Measurements from ENCODE around the gene ITGA8. TPM values are rescaled to one million over a fixed set of nuclear protein-coding genes. Genes with fewer than 3 reads are reported as not detected.

ITGA8 gene
- total RNA-seq, 1 experiment from 2014 or later: 0.02 TPM

- Histone ChIP-seq H4K20me1 (ENCODE audit: insufficient read depth) (no peaks in the 10 kb centered on the region), H3K9ac (ENCODE audit: low read length) (no peak overlapping the region), H3K4me3 (replicated peaks in 1 of 2; ENCODE audit: low read depth in 1 of 2, low read length in 2 of 2) (no peak overlapping the region), H3K27me3 (ENCODE audit: insufficient read depth, low read length) (peaks cover 48% of the 10 kb centered on the region), H3K9me2 (ENCODE audit: insufficient read depth) (no peaks in the 10 kb centered on the region), H3K79me2 (ENCODE audit: insufficient read depth, low read length) (no peaks in the 10 kb centered on the region), H3K27ac (ENCODE audit: low read depth, low read length) (no peak overlapping the region), H3K9me3 (ENCODE audit: control insufficient read depth in 1 of 2, insufficient read depth in 1 of 2, low read depth in 1 of 2, low read length in 2 of 2) (no peaks in the 10 kb centered on the region), H3K4me1 (ENCODE audit: control insufficient read depth in 1 of 2, insufficient read depth in 2 of 2, low read length in 2 of 2) (no peaks in the 10 kb centered on the region), H3K4me2 (ENCODE audit: low read length) (no peak overlapping the region), H2AFZ (ENCODE audit: low read depth, low read length, poor library complexity, severe bottlenecking) (no peak overlapping the region), H3K36me3 (ENCODE audit: control insufficient read depth in 1 of 2, insufficient read depth in 2 of 2, low read length in 2 of 2) (no peaks in the 10 kb centered on the region)
- no TSS peak for BruUV-seq (replicated peaks)
- intact Hi-C loops (cut with micrococcal nuclease): loop anchor here (5.0 kb wide), 2 partner anchors 139 to 234 kb away; no protein-coding TSS in a partner anchor
- no peak for ATAC-seq
- ChIA-PET CTCF (interaction anchor here (1.0 kb wide), 1 partner anchor 9 kb away, joined by 3 read pairs; no protein-coding TSS in a partner anchor), RAD21 (ENCODE audit: low non-redundant PET in 1 of 2, low total read pairs in 2 of 2, uncharacterized antibody in 2 of 2, unreplicated experiment in 2 of 2) (no interaction called here), POLR2A (no interaction called here)
- DNase-seq (ENCODE audit: low read depth, low spot score): no peak
- TF ChIP-seq, protein P1, sequence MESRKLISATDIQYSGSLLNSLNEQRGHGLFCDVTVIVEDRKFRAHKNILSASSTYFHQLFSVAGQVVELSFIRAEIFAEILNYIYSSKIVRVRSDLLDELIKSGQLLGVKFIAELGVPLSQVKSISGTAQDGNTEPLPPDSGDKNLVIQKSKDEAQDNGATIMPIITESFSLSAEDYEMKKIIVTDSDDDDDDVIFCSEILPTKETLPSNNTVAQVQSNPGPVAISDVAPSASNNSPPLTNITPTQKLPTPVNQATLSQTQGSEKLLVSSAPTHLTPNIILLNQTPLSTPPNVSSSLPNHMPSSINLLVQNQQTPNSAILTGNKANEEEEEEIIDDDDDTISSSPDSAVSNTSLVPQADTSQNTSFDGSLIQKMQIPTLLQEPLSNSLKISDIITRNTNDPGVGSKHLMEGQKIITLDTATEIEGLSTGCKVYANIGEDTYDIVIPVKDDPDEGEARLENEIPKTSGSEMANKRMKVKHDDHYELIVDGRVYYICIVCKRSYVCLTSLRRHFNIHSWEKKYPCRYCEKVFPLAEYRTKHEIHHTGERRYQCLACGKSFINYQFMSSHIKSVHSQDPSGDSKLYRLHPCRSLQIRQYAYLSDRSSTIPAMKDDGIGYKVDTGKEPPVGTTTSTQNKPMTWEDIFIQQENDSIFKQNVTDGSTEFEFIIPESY (IDR thresholded peaks at IDR 0.05; ENCODE audit: extremely low read depth, insufficient replicate concordance, low read length): no peak
- no peak for TF ChIP-seq JUND (IDR thresholded peaks at IDR 0.05)
These were observed 131.6 kb downstream of the ITGA8 start for GRCh38 chr10:15588151-15588550.

GRCh38 chr10:15587271-15587670, 132.5 kb downstream of the ITGA8 start:
- Histone ChIP-seq H3K4me2 (ENCODE audit: low read length) (no peak overlapping the region), H3K4me1 (ENCODE audit: control insufficient read depth in 1 of 2, insufficient read depth in 2 of 2, low read length in 2 of 2) (no peaks in the 10 kb centered on the region), H3K9me2 (ENCODE audit: insufficient read depth) (no peaks in the 10 kb centered on the region), H4K20me1 (ENCODE audit: insufficient read depth) (no peaks in the 10 kb centered on the region), H3K9ac (ENCODE audit: low read length) (no peak overlapping the region), H3K27me3 (ENCODE audit: insufficient read depth, low read length) (peaks cover 47% of the 10 kb centered on the region), H3K36me3 (ENCODE audit: control insufficient read depth in 1 of 2, insufficient read depth in 2 of 2, low read length in 2 of 2) (no peaks in the 10 kb centered on the region), H3K9me3 (ENCODE audit: control insufficient read depth in 1 of 2, insufficient read depth in 1 of 2, low read depth in 1 of 2, low read length in 2 of 2) (no peaks in the 10 kb centered on the region), H2AFZ (ENCODE audit: low read depth, low read length, poor library complexity, severe bottlenecking) (no peak overlapping the region), H3K79me2 (ENCODE audit: insufficient read depth, low read length) (no peaks in the 10 kb centered on the region), H3K27ac (ENCODE audit: low read depth, low read length) (no peak overlapping the region), H3K4me3 (replicated peaks in 1 of 2; ENCODE audit: low read depth in 1 of 2, low read length in 2 of 2) (no peak overlapping the region)
- ATAC-seq: no peak
- DNase-seq (ENCODE audit: low read depth, low spot score): no peak
- TF ChIP-seq FOSL1 (IDR thresholded peaks at IDR 0.05; ENCODE audit: low read depth) (no peak), POLR2AphosphoS5 (IDR thresholded peaks at IDR 0.05; ENCODE audit: low read depth, low read length) (no peak), CEBPB (IDR thresholded peaks at IDR 0.05; ENCODE audit: low read depth) (no peak), EZH2 (IDR thresholded peaks at IDR 0.05) (no peak), ZNF274 (IDR thresholded peaks at IDR 0.05; ENCODE audit: low read depth, low read length) (no peak), SRF (IDR thresholded peaks at IDR 0.05; ENCODE audit: low read depth) (no peak), ELF1 (IDR thresholded peaks at IDR 0.05; ENCODE audit: borderline replicate concordance, low read depth) (no peak), CBX3 (IDR thresholded peaks at IDR 0.05; ENCODE audit: low read depth) (no peak), EZH2phosphoT487 (IDR thresholded peaks at IDR 0.05; ENCODE audit: borderline replicate concordance) (no peak), YY1 (IDR thresholded peaks at IDR 0.05; ENCODE audit: extremely low read depth, insufficient replicate concordance, low read depth, low read length) (no peak), POLR2A (IDR thresholded peaks at IDR 0.05; ENCODE audit: borderline replicate concordance, extremely low read depth, insufficient read depth, insufficient read length) (no peak)
- TF ChIP-seq, protein P2, sequence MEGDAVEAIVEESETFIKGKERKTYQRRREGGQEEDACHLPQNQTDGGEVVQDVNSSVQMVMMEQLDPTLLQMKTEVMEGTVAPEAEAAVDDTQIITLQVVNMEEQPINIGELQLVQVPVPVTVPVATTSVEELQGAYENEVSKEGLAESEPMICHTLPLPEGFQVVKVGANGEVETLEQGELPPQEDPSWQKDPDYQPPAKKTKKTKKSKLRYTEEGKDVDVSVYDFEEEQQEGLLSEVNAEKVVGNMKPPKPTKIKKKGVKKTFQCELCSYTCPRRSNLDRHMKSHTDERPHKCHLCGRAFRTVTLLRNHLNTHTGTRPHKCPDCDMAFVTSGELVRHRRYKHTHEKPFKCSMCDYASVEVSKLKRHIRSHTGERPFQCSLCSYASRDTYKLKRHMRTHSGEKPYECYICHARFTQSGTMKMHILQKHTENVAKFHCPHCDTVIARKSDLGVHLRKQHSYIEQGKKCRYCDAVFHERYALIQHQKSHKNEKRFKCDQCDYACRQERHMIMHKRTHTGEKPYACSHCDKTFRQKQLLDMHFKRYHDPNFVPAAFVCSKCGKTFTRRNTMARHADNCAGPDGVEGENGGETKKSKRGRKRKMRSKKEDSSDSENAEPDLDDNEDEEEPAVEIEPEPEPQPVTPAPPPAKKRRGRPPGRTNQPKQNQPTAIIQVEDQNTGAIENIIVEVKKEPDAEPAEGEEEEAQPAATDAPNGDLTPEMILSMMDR (IDR thresholded peaks at IDR 0.05 in 2 of 3, conservative IDR thresholded peaks at IDR 0.05 in 1 of 3; ENCODE audit: borderline replicate concordance in 1 of 3, insufficient read depth in 1 of 3, low read depth in 2 of 3, low read length in 2 of 3): no peak
- TF ChIP-seq, protein P3, sequence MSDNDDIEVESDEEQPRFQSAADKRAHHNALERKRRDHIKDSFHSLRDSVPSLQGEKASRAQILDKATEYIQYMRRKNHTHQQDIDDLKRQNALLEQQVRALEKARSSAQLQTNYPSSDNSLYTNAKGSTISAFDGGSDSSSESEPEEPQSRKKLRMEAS (IDR thresholded peaks at IDR 0.05): no peak
- ChIA-PET RAD21 (ENCODE audit: low non-redundant PET in 1 of 2, low total read pairs in 2 of 2, uncharacterized antibody in 2 of 2, unreplicated experiment in 2 of 2) (no interaction called here), POLR2A (no interaction called here), CTCF (no interaction called here)
- intact Hi-C loops (cut with micrococcal nuclease): loop anchor here (5.0 kb wide), 2 partner anchors 140 to 235 kb away; no protein-coding TSS in a partner anchor
- BruUV-seq (replicated peaks): no TSS peak
